ENCODE measurements around the gene S100A5.

DNA sequence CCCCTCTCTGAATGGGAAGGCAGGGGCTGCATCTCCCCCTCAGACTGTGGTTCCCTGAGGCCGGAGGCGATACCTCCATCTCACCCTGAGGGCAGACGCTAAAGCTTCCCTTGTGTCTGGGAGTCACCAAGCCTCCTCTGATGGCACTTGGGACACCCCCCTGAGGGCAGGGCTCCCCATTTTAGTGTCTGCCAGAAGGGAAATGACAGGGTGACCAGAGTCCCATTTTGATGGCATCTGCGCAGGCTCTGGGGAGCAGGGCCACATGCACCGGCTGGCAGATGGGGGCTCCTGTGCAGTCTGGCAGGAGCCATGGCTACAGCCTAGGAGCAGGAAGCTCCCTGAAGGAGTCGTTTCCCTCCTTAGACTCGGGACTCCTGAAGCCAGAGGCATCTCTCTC lies 23.3 kb upstream of the S100A5 start:
- TF ChIP-seq SUZ12 (IDR thresholded peaks at IDR 0.05; ENCODE audit: extremely low read depth, insufficient read depth, insufficient read length) (no peak), ZNF274 (IDR thresholded peaks at IDR 0.05; ENCODE audit: low read depth, low read length) (no peak)

All from NT2/D1 (cell line).